Caco-2 (cell line): ENCODE measurements around the gene DNMBP. TPM values are rescaled to one million over a fixed set of nuclear protein-coding genes. Genes with fewer than 3 reads are reported as not detected.

Experiments used
- BruUV-seq: library from RNA; stranded (reverse); fragments of 400-500 nt; replicated peaks from 2 replicates; lab custom pipeline; 2021; lab: Mats Ljungman, UMichigan
- CTCF ChIA-PET: fragments of 300-600 bp; sonication (Branson Sonifier 250); formaldehyde crosslinking; loops from one replicate; lab custom pipeline; 2022; ENCODE audit warnings: antibody characterized with exemption; lab: Charles Lee
- POLR2A ChIA-PET: fragments of 300-600 bp; sonication (Branson Sonifier 250); formaldehyde crosslinking; loops from one replicate; lab custom pipeline; 2022; ENCODE audit warnings: antibody characterized with exemption; lab: Charles Lee
- DNase-seq, 2 experiments: peaks; one replicate each; pipeline versions ENCODE4 v3.0.0 to v3.0.0-alpha.2; 2020 to 2022
- H3K27me3 ChIP-seq: replicated peaks from 2 replicates; pipeline ENCODE4 v1.6.0; 2011; ENCODE audit warnings: low read length; ENCODE audit not compliant: control insufficient read depth, insufficient read depth
- H3K36me3 ChIP-seq: 2 replicates; pipeline ENCODE4 v1.5.1; 2011; ENCODE audit warnings: low read length; ENCODE audit not compliant: control insufficient read depth, insufficient read depth
- H3K4me1 ChIP-seq: fragments of 250-450 bp; sonication (Bioruptor Pico); 2 replicates; pipeline ENCODE4 v1.5.1; 2020; ENCODE audit warnings: mild to moderate bottlenecking
- H3K4me3 ChIP-seq: 2 replicates; pipeline ENCODE4 v1.5.1; 2011; ENCODE audit warnings: low read depth, mild to moderate bottlenecking, control low read depth, low read length
- H3K9me3 ChIP-seq: fragments of 250-450 bp; sonication (Bioruptor Pico); 2 replicates; pipeline ENCODE4 v1.5.1; 2020; ENCODE audit warnings: mild to moderate bottlenecking, moderate library complexity
- H3K27ac Mint-ChIP-seq: one replicate; pipeline ENCODE4 v1.8.0; 2022; ENCODE audit warnings: mixed read lengths; ENCODE audit not compliant: unreplicated experiment
- H3K27me3 Mint-ChIP-seq: one replicate; pipeline ENCODE4 v1.8.0; 2022; ENCODE audit warnings: mixed read lengths; ENCODE audit not compliant: insufficient read depth, unreplicated experiment
- H3K36me3 Mint-ChIP-seq: one replicate; pipeline ENCODE4 v1.8.0; 2022; ENCODE audit warnings: mild to moderate bottlenecking, mixed read lengths; ENCODE audit not compliant: insufficient read depth, unreplicated experiment
- H3K4me1 Mint-ChIP-seq: one replicate; pipeline ENCODE4 v1.8.0; 2022; ENCODE audit warnings: low read depth, mixed read lengths; ENCODE audit not compliant: unreplicated experiment
- H3K4me3 Mint-ChIP-seq: one replicate; pipeline ENCODE4 v1.8.0; 2022; ENCODE audit warnings: mild to moderate bottlenecking, moderate library complexity, mixed read lengths; ENCODE audit not compliant: unreplicated experiment
- H3K9me3 Mint-ChIP-seq: one replicate; pipeline ENCODE4 v1.8.0; 2022; ENCODE audit warnings: mixed read lengths; ENCODE audit not compliant: unreplicated experiment
- intact Hi-C: fragments of 100-400 bp; cut with micrococcal nuclease; formaldehyde crosslinking; loops from one replicate; pipeline ENCODE4 v1.10.0; 2022; ENCODE audit not compliant: unreplicated experiment
- total RNA-seq: library from RNA; stranded (reverse); gene quantifications from 2 replicates; pipeline ENCODE4 v1.2.3, GENCODE V29; 2022
- TF ChIP-seq, protein P1 (sequence below), 2 experiments: fragments of 200-600 bp in 1 of 2; IDR thresholded peaks; 1 replicate in 1 of 2; 2 replicates in 1 of 2; pipeline versions ENCODE4 v1.5.1 to v1.8.0; 2011 to 2022; ENCODE audit warnings: antibody characterized with exemption in 1 of 2, control low read depth in 1 of 2, inconsistent platforms in 1 of 2, low read depth in 1 of 2, low read length in 1 of 2, mild to moderate bottlenecking in 1 of 2, moderate library complexity in 1 of 2; ENCODE audit not compliant: insufficient read depth in 1 of 2, severe bottlenecking in 1 of 2, unreplicated experiment in 1 of 2

Gene DNMBP
- total RNA-seq, 1 experiment from 2014 or later: 30.6 TPM

DNA sequence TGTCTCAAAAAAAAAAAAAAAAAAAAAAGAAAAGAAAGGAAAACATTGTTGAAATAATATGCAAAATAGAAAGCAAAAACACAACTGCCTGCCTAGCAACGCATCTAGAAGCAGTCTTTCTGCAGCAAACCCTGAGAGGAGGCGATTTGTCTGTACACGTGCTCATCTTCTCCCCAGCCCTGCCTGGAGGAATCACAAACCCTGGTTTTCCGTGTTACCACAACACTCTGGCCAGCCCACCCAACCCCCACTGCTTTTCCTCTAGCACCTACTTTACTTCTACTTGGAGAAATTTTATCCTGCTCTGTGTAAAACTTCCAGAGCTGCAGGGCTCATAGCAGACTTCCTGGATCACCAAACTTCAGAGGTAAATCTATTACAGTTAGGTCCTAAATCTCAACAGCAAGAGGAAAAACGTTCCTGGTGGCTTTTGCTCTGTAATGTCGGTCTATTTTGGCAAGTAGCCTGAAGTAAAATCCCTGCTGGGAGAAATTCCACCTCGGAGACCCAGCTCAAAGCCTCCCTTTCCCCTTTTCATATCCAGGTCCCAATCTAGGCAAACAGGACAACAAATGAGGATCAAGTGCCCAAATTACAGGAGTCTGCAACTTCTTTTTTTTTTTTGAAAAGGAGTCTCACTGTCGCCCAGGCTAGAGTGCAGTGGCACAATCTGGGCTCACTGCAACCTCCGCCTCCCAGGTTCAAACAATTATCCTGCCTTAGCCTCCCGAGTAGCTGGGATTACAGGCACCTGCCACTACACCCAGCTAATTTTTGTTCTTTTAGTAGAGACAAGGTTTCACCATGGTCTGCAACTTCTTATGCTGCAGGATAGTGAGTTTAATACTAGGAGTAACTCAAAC is 91.6 kb downstream of the DNMBP start:
- ChIA-PET POLR2A (no interaction called here), CTCF (interaction anchor here (0.6 kb wide), 1 partner anchor 19 kb away, joined by 4 read pairs; no protein-coding TSS in a partner anchor)
- Mint-ChIP-seq H3K27ac (no peak overlapping the region), H3K27me3 (no peaks in the 10 kb centered on the region), H3K4me3 (no peak overlapping the region), H3K4me1 (peaks cover 32% of the 10 kb centered on the region), H3K36me3 (peaks cover 56% of the 10 kb centered on the region), H3K9me3 (no peaks in the 10 kb centered on the region)
- intact Hi-C loops: no loop called here
- 0 out of 2 replicates have a peak, but pooled peaks cover 9% of the 10 kb centered on the region for H3K4me1 ChIP-seq
- BruUV-seq: no TSS peak
- H3K36me3 ChIP-seq: no peaks in the 10 kb centered on the region
- no peaks in the 10 kb centered on the region for H3K9me3 ChIP-seq
- TF ChIP-seq, protein P1, sequence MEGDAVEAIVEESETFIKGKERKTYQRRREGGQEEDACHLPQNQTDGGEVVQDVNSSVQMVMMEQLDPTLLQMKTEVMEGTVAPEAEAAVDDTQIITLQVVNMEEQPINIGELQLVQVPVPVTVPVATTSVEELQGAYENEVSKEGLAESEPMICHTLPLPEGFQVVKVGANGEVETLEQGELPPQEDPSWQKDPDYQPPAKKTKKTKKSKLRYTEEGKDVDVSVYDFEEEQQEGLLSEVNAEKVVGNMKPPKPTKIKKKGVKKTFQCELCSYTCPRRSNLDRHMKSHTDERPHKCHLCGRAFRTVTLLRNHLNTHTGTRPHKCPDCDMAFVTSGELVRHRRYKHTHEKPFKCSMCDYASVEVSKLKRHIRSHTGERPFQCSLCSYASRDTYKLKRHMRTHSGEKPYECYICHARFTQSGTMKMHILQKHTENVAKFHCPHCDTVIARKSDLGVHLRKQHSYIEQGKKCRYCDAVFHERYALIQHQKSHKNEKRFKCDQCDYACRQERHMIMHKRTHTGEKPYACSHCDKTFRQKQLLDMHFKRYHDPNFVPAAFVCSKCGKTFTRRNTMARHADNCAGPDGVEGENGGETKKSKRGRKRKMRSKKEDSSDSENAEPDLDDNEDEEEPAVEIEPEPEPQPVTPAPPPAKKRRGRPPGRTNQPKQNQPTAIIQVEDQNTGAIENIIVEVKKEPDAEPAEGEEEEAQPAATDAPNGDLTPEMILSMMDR (IDR thresholded peaks at IDR 0.05; ENCODE audit: insufficient read depth in 1 of 2, low read depth in 1 of 2, low read length in 1 of 2, severe bottlenecking in 1 of 2, unreplicated experiment in 1 of 2): no peak
- no peak for DNase-seq
- no peak overlapping the region for H3K4me3 ChIP-seq
- H3K27me3 ChIP-seq: no peaks in the 10 kb centered on the region

- Mint-ChIP-seq H3K27me3 (no peaks in the 10 kb centered on the region), H3K36me3 (peaks cover 51% of the 10 kb centered on the region), H3K27ac (no peak overlapping the region), H3K4me1 (peaks cover 27% of the 10 kb centered on the region), H3K4me3 (no peak overlapping the region), H3K9me3 (no peaks in the 10 kb centered on the region)
- Histone ChIP-seq H3K4me3 (no peak overlapping the region), H3K4me1 (0 out of 2 replicates have a peak, but pooled peaks cover 9% of the 10 kb centered on the region), H3K36me3 (no peaks in the 10 kb centered on the region), H3K27me3 (no peaks in the 10 kb centered on the region), H3K9me3 (no peaks in the 10 kb centered on the region)
- ChIA-PET CTCF (interaction anchor here (0.6 kb wide), 2 partner anchors 31 to 58 kb away, joined by 3 read pairs; no protein-coding TSS in a partner anchor), POLR2A (no interaction called here)
- intact Hi-C loops: no loop called here
- DNase-seq: no peak
- no TSS peak for BruUV-seq
- TF ChIP-seq, protein P1 (IDR thresholded peaks at IDR 0.05; ENCODE audit: insufficient read depth in 1 of 2, low read depth in 1 of 2, low read length in 1 of 2, severe bottlenecking in 1 of 2, unreplicated experiment in 1 of 2): no peak
Measured at GRCh38 chr10:99916776-99917175, 93.0 kb downstream of the DNMBP start.

DNA sequence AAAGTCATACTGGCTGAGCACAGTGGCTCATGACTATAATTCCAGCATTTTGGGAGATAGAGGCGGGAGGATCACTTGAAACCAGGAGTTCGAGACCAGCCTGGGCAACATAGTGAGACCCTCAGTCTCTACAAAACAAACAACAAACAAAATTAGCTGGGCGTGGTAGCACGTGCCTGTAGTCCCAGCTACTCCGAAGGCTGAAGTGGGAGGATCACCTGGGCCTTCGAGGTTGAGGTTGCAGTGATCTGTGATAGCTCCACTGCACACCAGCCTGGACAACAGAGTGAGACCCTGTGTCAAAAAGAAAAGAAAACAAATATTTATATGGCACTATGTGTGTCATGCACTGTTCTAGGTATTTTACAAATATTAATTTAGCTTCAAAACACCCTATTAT is 94.3 kb downstream of the DNMBP start:
- no peak for DNase-seq
- H3K27ac Mint-ChIP-seq: no peak overlapping the region
- H3K9me3 Mint-ChIP-seq: no peaks in the 10 kb centered on the region
- H3K4me3 Mint-ChIP-seq: no peak overlapping the region
- H3K27me3 Mint-ChIP-seq: no peaks in the 10 kb centered on the region
- H3K36me3 Mint-ChIP-seq: peaks cover 40% of the 10 kb centered on the region
- POLR2A ChIA-PET: no interaction called here
- H3K36me3 ChIP-seq: no peaks in the 10 kb centered on the region
- CTCF ChIA-PET: no interaction called here
- H3K27me3 ChIP-seq: no peaks in the 10 kb centered on the region
- TF ChIP-seq, protein P1 (IDR thresholded peaks at IDR 0.05; ENCODE audit: insufficient read depth in 1 of 2, low read depth in 1 of 2, low read length in 1 of 2, severe bottlenecking in 1 of 2, unreplicated experiment in 1 of 2): no peak
- no peaks in the 10 kb centered on the region for H3K9me3 ChIP-seq
- BruUV-seq: no TSS peak
- 0 out of 2 replicates have a peak, but pooled peaks cover 9% of the 10 kb centered on the region for H3K4me1 ChIP-seq
- intact Hi-C loops: loop anchor here (2.0 kb wide), 1 partner anchor 131 kb away; no protein-coding TSS in a partner anchor
- peaks cover 20% of the 10 kb centered on the region for H3K4me1 Mint-ChIP-seq
- no peak overlapping the region for H3K4me3 ChIP-seq
